Endothelial cell (in vitro differentiated cells): ENCODE measurements around the gene COL6A5. TPM values are rescaled to one million over a fixed set of nuclear protein-coding genes. Genes with fewer than 3 reads are reported as not detected.

Source experiments
- DNase-seq: peaks from one replicate; pipeline ENCODE4 v3.0.0; 2021; ENCODE audit warnings: low spot score
- H3K27ac Mint-ChIP-seq: one replicate; pipeline ENCODE4 v1.8.0; 2021; ENCODE audit warnings: mixed read lengths, inconsistent platforms; ENCODE audit not compliant: unreplicated experiment
- H3K27me3 Mint-ChIP-seq: one replicate; pipeline ENCODE4 v1.8.0; 2021; ENCODE audit warnings: mild to moderate bottlenecking, moderate library complexity, mixed read lengths, inconsistent platforms; ENCODE audit not compliant: unreplicated experiment
- H3K36me3 Mint-ChIP-seq: one replicate; pipeline ENCODE4 v1.8.0; 2021; ENCODE audit warnings: mild to moderate bottlenecking, low read depth, mixed read lengths, inconsistent platforms; ENCODE audit not compliant: unreplicated experiment
- H3K4me1 Mint-ChIP-seq: one replicate; pipeline ENCODE4 v1.8.0; 2021; ENCODE audit warnings: mild to moderate bottlenecking, mixed read lengths, inconsistent platforms; ENCODE audit not compliant: unreplicated experiment
- H3K4me3 Mint-ChIP-seq: one replicate; pipeline ENCODE4 v1.8.0; 2021; ENCODE audit warnings: mild to moderate bottlenecking, mixed read lengths, inconsistent platforms; ENCODE audit not compliant: unreplicated experiment
- H3K9me3 Mint-ChIP-seq: one replicate; pipeline ENCODE4 v1.8.0; 2021; ENCODE audit warnings: mixed read lengths, inconsistent platforms; ENCODE audit not compliant: unreplicated experiment
- CTCF ChIP-seq: fragments of 200-600 bp; sonication (generic); IDR thresholded peaks from one replicate; pipeline ENCODE4 v1.5.0; 2021; ENCODE audit warnings: antibody characterized with exemption; ENCODE audit not compliant: unreplicated experiment
- total RNA-seq: library from RNA; stranded (reverse); fragmentation: NEBNext Ultra II Directional; extraction: Animal tissue kit (Norgen Biotek cat#: 25700); gene quantifications from one replicate; pipeline ENCODE4 v1.2.1, GENCODE V29; 2021; ENCODE audit not compliant: unreplicated experiment

The COL6A5 gene
- total RNA-seq, 1 donor from 2014 or later = not detected

GRCh38 chr3:130424837-130425236, 79.4 kb downstream of the COL6A5 start:
- Mint-ChIP-seq H3K9me3 (no peaks in the 10 kb centered on the region), H3K27me3 (peaks cover 1% of the 10 kb centered on the region), H3K4me3 (no peak overlapping the region), H3K36me3 (no peaks in the 10 kb centered on the region), H3K27ac (no peak overlapping the region), H3K4me1 (no peaks in the 10 kb centered on the region)
- DNase-seq = no peak
- TF ChIP-seq CTCF = no peak

- no peaks in the 10 kb centered on the region for H3K9me3 Mint-ChIP-seq
- H3K4me3 Mint-ChIP-seq = no peak overlapping the region
- no peaks in the 10 kb centered on the region for H3K4me1 Mint-ChIP-seq
- H3K27me3 Mint-ChIP-seq = peaks cover 1% of the 10 kb centered on the region
- no peaks in the 10 kb centered on the region for H3K36me3 Mint-ChIP-seq
- no peak for TF ChIP-seq CTCF
- H3K27ac Mint-ChIP-seq = no peak overlapping the region
- DNase-seq = no peak
Measured at GRCh38 chr3:130425484-130425883, 80.0 kb downstream of the COL6A5 start.

GRCh38 chr3:130426206-130426605, 80.7 kb downstream of the COL6A5 start:
- no peak overlapping the region for H3K4me3 Mint-ChIP-seq
- H3K27me3 Mint-ChIP-seq = peaks cover 1% of the 10 kb centered on the region
- no peak for DNase-seq
- no peak overlapping the region for H3K27ac Mint-ChIP-seq
- H3K9me3 Mint-ChIP-seq = no peaks in the 10 kb centered on the region
- H3K4me1 Mint-ChIP-seq = no peaks in the 10 kb centered on the region
- no peaks in the 10 kb centered on the region for H3K36me3 Mint-ChIP-seq
- no peak for TF ChIP-seq CTCF

GRCh38 chr3:130428871-130429712, 83.6 kb downstream of the COL6A5 start:
- no peak for DNase-seq
- Mint-ChIP-seq H3K9me3 (no peaks in the 10 kb centered on the region), H3K4me1 (no peaks in the 10 kb centered on the region), H3K36me3 (no peaks in the 10 kb centered on the region), H3K27me3 (peaks cover 1% of the 10 kb centered on the region), H3K4me3 (no peak overlapping the region), H3K27ac (no peak overlapping the region)
- no peak for TF ChIP-seq CTCF

GRCh38 chr3:130429713-130430023, 84.2 kb downstream of the COL6A5 start:
- no peak for TF ChIP-seq CTCF

More at GRCh38 chr3:130429713-130430023, 84.2 kb downstream of the COL6A5 start:
- H3K36me3 Mint-ChIP-seq = no peaks in the 10 kb centered on the region
- DNase-seq = no peak
- H3K27me3 Mint-ChIP-seq = peaks cover 1% of the 10 kb centered on the region
- H3K4me1 Mint-ChIP-seq = no peaks in the 10 kb centered on the region
- H3K9me3 Mint-ChIP-seq = no peaks in the 10 kb centered on the region
- H3K27ac Mint-ChIP-seq = no peak overlapping the region
- no peak overlapping the region for H3K4me3 Mint-ChIP-seq
